ENCODE data around the gene TSC22D3.
"Not testable (repeated sequence)": the region's sequence is repeated elsewhere in the genome, so short reads cannot be mapped to it uniquely, and the experiment has no call there.

The TSC22D3 gene

DNA sequence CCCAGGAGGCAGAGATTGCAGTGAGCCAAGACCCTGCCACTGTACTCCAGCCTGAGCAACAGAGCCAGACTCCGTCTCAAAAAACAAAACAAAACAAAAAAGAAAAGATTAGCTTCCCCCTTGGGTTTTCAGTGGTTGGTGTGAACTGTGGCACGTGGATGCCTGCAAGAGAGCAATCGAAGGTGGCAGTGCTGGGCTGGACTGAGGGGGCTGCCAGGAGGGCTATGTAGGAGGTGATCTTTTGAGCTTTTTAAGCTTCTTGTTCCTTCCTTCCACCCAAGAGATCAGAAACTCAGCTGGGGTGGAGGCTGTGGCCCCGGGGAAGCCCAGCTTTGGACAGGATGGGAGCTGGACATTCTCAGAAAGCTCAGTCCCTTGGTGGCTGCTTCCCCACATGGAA is 97.7 kb downstream of the TSC22D3 start:
- DNase-seq, result no peak

DNA sequence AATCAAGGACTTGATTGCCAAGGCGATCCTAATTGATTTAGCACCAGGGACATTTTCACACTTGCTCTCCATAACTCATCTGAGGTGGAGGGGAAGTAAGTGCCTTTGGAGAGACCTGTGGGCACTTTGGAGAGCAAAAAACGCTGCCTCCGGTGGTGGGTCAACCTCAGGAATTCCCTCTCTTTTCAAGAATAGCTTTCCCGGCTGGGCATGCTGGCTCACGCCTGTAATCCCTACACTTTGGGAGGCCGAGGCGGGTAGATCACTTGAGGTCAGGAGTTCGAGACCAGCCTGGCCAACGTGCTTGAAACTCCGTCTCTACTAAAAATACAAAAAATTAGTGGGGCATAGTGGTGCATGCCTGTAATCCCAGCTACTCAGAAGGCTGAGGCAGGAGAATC is 98.1 kb downstream of the TSC22D3 start:
- DNase-seq, result no peak

DNA sequence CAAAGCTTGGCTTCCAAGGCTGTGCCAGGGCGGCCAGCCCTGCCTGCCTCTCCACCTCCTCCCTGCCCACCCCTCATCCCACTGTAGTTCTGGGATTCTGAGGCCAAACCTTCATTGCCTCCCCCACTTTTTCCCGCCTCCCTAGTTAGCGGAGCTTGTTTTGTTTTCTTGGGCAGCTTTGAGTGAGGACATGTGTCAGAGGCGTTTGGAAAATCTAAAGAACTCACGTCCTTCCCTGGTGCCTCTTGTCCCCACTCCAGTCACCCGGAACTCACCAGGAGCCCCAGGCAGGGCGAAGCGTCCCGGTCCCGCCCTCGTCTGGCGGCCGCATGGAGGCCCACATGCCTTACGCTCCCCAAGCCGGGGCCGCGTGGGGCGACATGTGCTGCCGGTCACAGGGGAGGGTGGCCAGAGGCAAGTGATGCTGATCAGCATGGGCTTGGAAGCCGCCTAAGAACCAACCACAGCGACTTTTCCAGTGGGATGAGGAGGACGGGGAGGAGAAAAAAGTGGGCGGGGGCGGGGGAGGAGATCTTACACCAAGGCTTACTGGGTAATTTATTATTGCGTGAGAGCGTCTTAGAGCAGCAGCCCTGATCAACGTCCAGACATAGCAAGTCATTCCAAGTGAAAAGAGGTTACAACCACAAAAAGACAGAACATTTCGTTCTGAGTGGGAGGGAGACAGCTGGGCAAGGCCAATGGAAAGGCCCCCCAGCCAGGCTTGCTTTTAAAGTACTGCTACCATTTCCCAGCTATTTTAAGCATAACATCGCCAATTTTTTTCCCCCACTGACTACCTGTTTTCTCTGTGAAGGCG is 98.8 kb downstream of the TSC22D3 start:
- peak; percentile 71 for DNase-seq

DNA sequence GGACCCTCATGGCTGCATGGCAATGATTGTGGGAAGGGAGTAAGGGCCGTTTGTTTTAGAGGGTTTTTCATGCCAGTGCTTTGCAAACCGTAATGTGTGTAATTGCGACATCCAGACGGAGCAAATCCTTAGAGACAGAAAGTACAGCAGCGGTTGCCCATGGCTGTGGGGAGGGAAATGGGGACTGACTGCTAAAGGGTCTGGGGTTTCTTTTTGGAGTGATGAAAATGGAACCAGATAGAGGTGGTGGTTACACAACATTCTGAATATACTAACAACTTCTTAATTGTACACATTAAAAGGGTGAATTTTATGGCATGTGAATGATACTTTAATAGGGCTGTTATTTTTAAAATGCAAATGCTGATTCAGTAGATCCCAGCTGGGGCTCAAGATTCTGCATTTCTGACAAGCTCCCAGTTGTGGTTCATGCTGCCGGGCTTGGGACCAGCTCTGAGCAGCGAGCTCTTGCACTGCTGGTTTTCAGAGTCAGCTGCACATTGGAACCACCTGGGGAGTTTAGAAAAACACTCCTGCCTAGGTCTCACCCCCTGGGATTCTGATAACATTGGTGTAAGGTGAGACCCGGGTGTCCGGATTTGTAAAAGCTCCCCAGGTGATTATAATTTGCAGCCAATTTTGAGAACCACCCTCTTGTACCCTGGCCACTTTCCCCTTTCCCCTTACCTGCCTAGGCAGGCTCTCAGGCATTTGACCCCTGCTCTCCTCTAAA is 99.6 kb downstream of the TSC22D3 start:
- DNase-seq, result no peak

DNA sequence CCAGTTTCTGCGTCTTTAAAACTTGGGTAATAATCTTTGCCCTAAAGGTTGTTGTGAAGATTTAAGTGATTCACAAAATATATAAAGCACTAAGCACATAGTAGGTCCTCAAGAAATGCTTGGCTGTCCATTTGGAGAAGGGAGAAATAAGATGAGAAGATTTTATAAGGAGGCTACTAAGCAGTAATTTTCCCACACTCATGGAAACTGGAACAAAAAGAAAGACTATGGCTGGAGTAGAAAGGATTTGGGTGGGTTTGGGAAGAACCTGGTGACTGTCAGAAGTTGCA is 100.3 kb downstream of the TSC22D3 start:
- DNase-seq, result no peak

DNA sequence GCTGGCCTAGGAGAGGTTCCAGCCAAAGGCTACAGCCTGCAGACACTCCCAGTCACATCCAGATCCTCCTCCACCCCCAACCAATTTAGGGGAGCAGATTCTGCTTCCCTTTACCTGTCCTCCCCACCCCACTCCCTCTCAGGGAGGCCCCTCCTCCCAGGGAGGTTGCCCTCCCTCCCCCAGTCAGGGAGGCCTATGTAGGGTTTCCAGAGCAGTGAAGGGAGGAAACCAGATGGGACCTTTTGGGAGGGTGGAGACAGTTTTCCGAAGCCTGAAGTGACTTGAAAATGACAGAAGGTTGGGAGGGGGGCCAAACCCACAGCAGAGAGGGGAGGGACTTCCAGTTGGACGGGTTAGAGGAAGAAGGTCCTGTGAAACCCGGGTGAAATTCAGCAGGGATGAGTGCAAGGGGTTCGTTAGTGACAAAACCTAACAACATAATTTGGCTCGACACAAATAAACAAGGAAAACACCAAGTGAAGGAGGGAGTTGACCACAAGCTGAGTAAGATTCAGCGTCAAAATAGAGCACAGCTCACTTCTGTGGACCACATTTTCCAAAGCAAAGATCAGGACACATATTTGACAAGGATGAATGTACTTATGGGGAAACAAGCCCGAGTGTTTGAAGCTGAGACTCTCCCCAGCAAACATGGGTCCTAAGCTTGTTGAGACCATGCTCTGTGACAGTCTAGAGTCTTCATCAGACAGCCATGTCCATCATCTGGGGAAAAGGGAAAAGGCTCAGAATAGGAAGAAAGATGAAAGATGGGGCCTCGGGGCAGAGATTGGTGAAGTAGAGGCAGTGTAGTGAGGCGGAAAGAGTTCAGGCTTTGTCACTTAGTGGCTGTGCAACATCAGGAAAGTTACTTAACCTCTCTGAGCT is 100.9 kb downstream of the TSC22D3 start:
- no peak for DNase-seq

DNA sequence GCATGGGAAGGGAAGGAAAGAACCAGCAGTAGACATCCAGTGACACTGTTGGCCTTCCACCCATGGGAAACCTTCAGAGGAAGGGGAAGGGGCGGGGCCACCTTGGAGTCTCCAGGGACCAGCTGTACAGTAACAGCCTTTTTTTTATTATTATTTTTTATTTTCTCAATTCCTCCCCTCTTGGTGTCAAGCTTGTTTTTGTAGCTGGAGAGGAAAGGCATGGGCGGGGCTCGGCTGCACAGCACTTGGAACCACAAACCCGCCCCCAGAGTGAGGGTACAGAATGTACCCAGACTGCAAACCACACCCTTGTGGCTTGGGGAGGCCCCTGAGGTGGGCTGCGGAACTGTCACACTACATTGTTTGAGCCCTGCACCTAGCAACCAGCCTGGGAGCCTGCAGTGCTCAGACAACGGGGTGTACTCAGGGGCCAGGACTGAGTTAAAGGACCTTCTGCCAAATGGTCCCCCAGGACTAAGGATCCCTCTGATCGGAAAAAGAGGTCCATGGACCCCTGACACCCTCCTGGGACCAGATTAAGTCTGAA is 101.6 kb downstream of the TSC22D3 start:
- no peak for DNase-seq

DNA sequence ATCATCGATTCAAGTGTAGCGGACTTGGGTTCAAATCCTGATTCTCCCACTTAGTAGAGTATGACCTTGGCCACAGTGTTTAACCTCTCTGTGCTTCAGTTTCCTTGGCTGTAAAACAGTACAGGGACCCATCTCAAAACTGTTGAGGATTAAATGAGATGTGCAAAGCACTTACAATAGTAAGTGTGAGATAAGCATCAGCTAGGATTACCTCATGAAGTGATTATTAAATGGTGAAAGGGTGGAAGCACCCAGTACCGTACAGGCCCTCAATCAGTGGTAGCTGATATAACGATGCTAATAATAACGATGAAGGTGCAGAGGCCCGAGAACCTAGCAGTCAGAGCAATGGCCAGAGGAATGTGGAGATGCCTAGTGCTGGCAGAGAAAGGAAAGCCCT is 102.2 kb downstream of the TSC22D3 start:
- DNase-seq, result no peak

DNA sequence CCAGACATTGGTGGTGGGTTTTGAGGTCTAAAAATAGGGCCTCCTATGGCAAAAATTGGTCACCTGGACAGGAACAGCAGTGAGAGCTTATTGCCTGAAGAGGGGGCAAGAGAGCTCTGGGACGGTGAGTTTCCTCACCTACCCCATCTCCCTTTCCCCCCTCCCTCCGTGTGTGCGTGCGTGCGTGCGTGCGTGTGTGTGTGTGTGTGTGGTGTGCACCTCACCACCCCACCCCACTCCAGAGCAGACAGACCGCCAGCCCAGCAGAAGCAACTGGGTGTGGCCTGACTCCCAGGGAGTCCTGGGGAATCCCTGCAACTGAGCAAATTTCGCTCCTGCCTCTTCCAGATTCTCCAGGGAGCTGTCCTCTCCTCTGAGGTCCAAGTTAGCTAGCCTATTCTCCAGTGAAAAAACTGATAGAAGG is 102.6 kb downstream of the TSC22D3 start:
- peak; percentile 17 for DNase-seq

DNA sequence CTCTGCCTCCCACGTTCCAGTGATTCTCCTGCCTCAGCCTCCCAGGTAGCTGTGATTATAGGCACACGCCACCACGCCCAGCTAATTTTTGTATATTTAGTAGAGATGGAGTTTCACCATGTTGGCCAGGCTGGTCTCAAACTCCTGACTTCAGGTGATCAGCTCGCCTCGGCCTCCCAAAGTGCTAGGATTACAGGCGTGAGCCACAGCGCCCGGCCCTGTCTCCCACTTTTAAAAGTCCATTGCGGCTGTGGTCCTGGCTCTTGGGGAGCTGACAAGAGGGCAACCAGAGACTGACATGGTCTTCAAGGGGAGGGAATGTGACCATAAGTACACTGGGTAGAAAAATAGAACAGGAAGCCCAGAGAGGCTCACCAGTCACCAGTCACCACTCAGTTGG is 104.3 kb downstream of the TSC22D3 start:
- DNase-seq, result not testable (repeated sequence)

DNA sequence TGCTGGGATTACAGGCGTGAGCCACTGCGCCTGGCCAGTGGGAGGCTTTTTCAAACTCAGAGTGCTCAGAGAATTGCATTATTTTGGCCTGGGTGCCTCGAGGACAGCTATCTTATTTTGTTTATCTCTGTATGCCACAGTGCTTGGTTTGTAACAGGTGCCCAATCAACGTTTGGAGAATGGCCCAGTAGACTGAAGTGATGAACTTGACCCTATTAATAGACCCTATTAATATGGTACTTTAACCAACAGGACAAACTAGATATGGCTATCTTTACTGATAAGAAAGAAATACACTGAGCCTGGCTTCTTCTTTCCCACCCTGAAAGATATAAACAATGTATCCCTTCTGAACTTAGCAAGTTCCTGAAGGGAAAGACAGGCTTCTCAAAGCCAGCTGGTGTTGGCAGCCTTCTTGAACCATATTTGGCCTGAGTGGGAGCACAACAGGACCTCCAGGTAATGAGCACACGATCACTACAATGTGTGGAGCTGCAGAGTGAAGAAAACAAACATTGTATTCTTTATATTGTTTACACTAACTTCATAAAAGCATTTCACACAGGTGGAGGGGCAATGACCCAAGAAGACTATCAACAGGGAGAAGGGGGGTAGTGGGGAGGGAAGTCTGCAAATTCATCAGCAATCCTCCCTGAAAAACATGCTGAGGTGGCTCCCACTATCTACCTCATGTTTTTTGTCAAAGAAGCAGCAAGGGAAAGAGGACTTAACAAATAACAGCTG is 105.5 kb downstream of the TSC22D3 start:
- DNase-seq, result no peak

DNA sequence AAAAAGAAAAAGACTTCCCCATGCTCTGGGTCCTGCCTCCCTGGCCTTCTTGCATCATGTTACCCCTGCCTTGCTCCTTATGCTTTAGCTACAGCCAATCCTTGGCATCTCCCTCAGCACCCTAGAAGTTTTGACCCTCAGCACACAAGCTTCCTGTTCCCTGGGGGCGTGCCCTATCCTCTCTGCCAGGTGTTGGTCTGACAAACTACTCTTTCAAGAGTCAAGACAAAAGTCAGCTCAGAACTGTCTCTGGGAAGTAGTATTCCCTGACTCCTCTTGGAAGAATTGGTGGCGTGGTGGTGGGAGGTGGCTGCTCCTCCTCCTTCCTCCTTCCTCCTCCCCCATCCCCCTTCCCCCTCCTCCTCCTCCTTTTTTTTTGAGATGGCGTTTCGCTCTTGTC is 106.3 kb downstream of the TSC22D3 start:
- DNase-seq, result no peak

DNA sequence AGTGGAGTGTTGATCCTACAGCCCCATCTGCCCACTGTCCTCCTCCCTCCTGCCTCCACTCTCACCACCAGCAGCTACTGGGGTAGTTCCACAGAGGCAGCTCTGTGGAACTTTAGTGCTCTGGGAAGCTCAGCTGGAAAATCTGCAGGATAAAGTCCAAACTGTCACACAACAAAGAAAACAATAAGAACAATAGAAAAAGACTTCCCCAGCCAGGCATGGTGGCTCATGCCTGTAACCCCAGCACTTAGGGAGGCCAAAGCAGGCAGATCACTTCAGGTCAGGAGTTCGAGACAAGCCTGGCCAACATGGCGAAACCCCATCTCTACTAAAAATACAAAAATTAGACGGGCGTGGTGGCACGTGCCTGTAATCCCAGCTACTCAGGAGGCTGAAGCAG is 106.9 kb downstream of the TSC22D3 start:
- DNase-seq, result not testable (repeated sequence)

DNA sequence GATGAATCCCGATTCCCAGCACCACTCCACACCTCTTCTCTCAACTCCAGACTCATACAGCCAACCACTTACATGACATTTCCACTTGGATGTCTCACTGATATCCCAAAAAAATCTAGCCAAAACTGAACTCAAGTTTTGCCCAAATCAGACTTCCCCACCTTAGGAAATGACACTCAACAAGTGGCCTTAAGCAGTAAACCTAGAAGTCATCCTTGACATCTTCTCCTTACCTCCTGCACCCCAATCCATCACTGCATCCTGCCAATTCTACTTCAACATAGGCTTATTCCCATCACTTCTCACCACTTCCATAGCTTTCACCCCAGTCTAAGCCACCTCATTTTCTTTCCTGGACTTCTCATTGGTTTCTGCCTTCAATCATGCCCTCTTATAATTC is 108.2 kb downstream of the TSC22D3 start:
- no peak for DNase-seq

DNA sequence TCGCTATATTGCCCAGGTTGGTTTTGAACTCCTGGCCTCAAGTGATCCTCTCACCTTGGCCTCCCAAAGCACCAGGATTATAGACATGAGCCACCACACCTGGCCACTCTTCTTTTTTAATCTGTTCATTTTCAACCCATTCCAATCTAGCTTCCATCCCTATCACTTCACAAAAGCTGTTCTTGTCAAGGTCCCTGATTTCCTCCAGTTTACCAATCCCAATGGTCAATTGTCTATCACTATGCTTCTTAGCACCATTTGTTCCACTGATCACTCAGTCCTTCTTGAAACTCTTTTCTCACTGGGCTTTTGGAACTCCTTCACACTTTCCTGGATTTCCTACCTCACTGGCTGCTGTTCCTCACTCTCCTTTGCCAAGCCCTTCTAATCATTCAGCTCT is 108.7 kb downstream of the TSC22D3 start:
- DNase-seq, result no peak

All from amniotic stem cell (primary cell).